Gastroesophageal sphincter (tissue), 3 donors: ENCODE data around the gene EML4.

Experiments used
- EP300 ChIP-seq: sonication (generic); formaldehyde crosslinking; IDR thresholded peaks from one replicate; pipeline ENCODE4 v1.6.1; 2017; ENCODE audit warnings: antibody characterized with exemption, mild to moderate bottlenecking
- POLR2A ChIP-seq, 2 donors: fragments of 450-650 bp; IDR thresholded peaks; one replicate each; pipeline ENCODE4 v1.6.1; 2017; ENCODE audit warnings: antibody characterized with exemption in 2 of 2, mild to moderate bottlenecking in 2 of 2, moderate library complexity in 1 of 2
- POLR2AphosphoS5 ChIP-seq: sonication (generic); formaldehyde crosslinking; IDR thresholded peaks from one replicate; pipeline ENCODE4 v1.6.1; 2017; ENCODE audit warnings: antibody characterized with exemption
- TF ChIP-seq, protein P1 (sequence below), 4 experiments: fragments of 200-600 bp in 2 of 4; fragments of 450-650 bp in 2 of 4; sonication (generic) in 1 of 4; IDR thresholded peaks; one replicate each; pipeline ENCODE4 v1.5.1; 2017 to 2019; ENCODE audit warnings: antibody characterized with exemption in 4 of 4, mild to moderate bottlenecking in 2 of 4, moderate library complexity in 2 of 4

DNA sequence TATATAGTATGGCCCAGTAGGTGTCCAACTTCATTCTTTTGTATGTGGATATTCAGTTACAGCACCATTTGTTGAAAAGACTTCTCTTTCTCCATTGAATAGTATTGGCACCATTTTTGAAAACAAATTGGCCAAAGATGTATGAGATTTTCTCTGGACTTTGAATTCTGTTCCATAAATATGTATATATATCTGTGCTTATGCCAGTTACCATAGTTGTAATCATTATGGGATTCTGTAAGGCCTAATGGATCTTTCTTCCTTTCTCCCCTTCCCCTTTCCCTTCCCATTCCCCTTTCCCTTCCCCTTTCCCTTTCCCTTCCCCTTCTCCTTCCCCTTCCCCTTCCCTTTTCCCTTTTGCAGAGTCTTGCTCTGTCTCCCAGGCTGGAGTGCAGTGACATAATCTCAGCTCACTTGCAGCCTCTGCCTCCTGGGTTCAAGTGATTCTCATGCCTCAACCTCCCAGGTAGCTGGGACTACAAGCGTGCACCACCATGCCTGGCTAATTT lies 140.9 kb downstream of the EML4 start:
- TF ChIP-seq, protein P1, sequence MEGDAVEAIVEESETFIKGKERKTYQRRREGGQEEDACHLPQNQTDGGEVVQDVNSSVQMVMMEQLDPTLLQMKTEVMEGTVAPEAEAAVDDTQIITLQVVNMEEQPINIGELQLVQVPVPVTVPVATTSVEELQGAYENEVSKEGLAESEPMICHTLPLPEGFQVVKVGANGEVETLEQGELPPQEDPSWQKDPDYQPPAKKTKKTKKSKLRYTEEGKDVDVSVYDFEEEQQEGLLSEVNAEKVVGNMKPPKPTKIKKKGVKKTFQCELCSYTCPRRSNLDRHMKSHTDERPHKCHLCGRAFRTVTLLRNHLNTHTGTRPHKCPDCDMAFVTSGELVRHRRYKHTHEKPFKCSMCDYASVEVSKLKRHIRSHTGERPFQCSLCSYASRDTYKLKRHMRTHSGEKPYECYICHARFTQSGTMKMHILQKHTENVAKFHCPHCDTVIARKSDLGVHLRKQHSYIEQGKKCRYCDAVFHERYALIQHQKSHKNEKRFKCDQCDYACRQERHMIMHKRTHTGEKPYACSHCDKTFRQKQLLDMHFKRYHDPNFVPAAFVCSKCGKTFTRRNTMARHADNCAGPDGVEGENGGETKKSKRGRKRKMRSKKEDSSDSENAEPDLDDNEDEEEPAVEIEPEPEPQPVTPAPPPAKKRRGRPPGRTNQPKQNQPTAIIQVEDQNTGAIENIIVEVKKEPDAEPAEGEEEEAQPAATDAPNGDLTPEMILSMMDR (IDR thresholded peaks at IDR 0.05) = no peak
- TF ChIP-seq EP300 (no peak), POLR2AphosphoS5 (no peak), POLR2A (IDR thresholded peaks at IDR 0.05) (no peak)
